Measurements from ENCODE around the gene HSCB. TPM values are rescaled to one million over a fixed set of nuclear protein-coding genes. Genes with fewer than 3 reads are reported as not detected.
"Not testable (repeated sequence)": the region's sequence is repeated elsewhere in the genome, so short reads cannot be mapped to it uniquely, and the experiment has no call there.

HSCB gene
- total RNA-seq, 1 donor, result 15.0 TPM

- TF ChIP-seq CTCF (IDR thresholded peaks at IDR 0.05; ENCODE audit: insufficient read depth, low read length), result no peak
- peak; percentile 97 for DNase-seq (ENCODE audit: low read depth)
- H3K4me3 ChIP-seq (ENCODE audit: low read depth, low read length), result peak overlapping the region; percentile 71
Observed at GRCh38 chr22:28798810-28799605, 57.2 kb downstream of the HSCB start.

GRCh38 chr22:28799606-28800307 lies 57.9 kb downstream of the HSCB start:
- peak; percentile 66 for DNase-seq (ENCODE audit: low read depth)
- H3K4me3 ChIP-seq (ENCODE audit: low read depth, low read length), result peak overlapping the region; percentile 71
- no peak for TF ChIP-seq CTCF (IDR thresholded peaks at IDR 0.05; ENCODE audit: insufficient read depth, low read length)

- TF ChIP-seq CTCF (IDR thresholded peaks at IDR 0.05; ENCODE audit: insufficient read depth, low read length), result no peak
- DNase-seq (ENCODE audit: low read depth), result peak; percentile 92
- H3K4me3 ChIP-seq (ENCODE audit: low read depth, low read length), result peak within 1 kb of the TSS; percentile 71
Observed at GRCh38 chr22:28800308-28801041, 58.6 kb downstream of the HSCB start, which contains the start of gene XBP1. Gene XBP1, minus strand, starts transcription at chr22:28800569.

GRCh38 chr22:28801845-28802594 lies 60.2 kb downstream of the HSCB start:
- peak overlapping the region; percentile 1 for H3K4me3 ChIP-seq (ENCODE audit: low read depth, low read length)
- no peak for TF ChIP-seq CTCF (IDR thresholded peaks at IDR 0.05; ENCODE audit: insufficient read depth, low read length)
- no peak for DNase-seq (ENCODE audit: low read depth)

- no peak for DNase-seq (ENCODE audit: low read depth)
- no peak overlapping the region for H3K4me3 ChIP-seq (ENCODE audit: low read depth, low read length)
Observed at GRCh38 chr22:28802595-28803123, 60.8 kb downstream of the HSCB start.

GRCh38 chr22:28805426-28805825 lies 63.6 kb downstream of the HSCB start:
- not testable (repeated sequence) for DNase-seq (ENCODE audit: low read depth); H3K4me3 ChIP-seq (ENCODE audit: low read depth, low read length)

More at GRCh38 chr22:28802595-28803123, 60.8 kb downstream of the HSCB start:
- TF ChIP-seq CTCF (IDR thresholded peaks at IDR 0.05; ENCODE audit: insufficient read depth, low read length), result no peak

Other genes with a start within 250 kb of the HSCB start
- 37.5 and 55.8 TPM in 2 replicates for gene TTC28, start 62.2 kb upstream of the HSCB start, total RNA-seq (ENCODE audit: low replicate concordance)
- gene CHEK2, start 219 bp upstream of the HSCB start, total RNA-seq (ENCODE audit: low replicate concordance), result 17.1 and 22.2 TPM in 2 replicates
- gene CCDC117, start 30.7 kb downstream of the HSCB start, total RNA-seq (ENCODE audit: low replicate concordance), result 23.0 and 38.3 TPM in 2 replicates
- 111 and 228 TPM in 2 replicates for gene XBP1, start 58.5 kb downstream of the HSCB start, total RNA-seq (ENCODE audit: low replicate concordance)
- gene ZNRF3, start 141.5 kb downstream of the HSCB start, total RNA-seq (ENCODE audit: low replicate concordance), result 3.4 and 4.4 TPM in 2 replicates